Panc1 (cell line): ENCODE results near the gene SBNO2.

Experiments
- CTCF ChIP-seq: fragments of 450-650 bp; IDR thresholded peaks from 2 replicates; pipeline ENCODE4 v1.5.1; 2017; ENCODE audit warnings: mild to moderate bottlenecking
- POLR2AphosphoS5 ChIP-seq: IDR thresholded peaks from 2 replicates; pipeline ENCODE4 v1.6.1; 2012; ENCODE audit warnings: mild to moderate bottlenecking, low read depth, low read length, moderate library complexity
- REST ChIP-seq, 2 experiments: IDR thresholded peaks; 2 replicates each; pipeline ENCODE4 v1.6.1; 2011 to 2012; ENCODE audit warnings: low read depth in 2 of 2, control low read depth in 1 of 2, low read length in 1 of 2, mild to moderate bottlenecking in 1 of 2, moderate library complexity in 1 of 2; ENCODE audit not compliant: insufficient read depth in 1 of 2
- SIN3A ChIP-seq: IDR thresholded peaks from 2 replicates; pipeline ENCODE4 v1.6.1; 2012; ENCODE audit warnings: low read depth, mild to moderate bottlenecking, low read length, moderate library complexity, borderline replicate concordance; ENCODE audit not compliant: insufficient read depth
- TCF7L2 ChIP-seq: IDR thresholded peaks from 2 replicates; pipeline ENCODE4 v1.6.1; 2011; ENCODE audit warnings: mild to moderate bottlenecking, low read depth, low read length, inconsistent platforms

GRCh38 chr19:1221904-1222255 is 47.8 kb upstream of the SBNO2 start:
- TF ChIP-seq CTCF (no peak), POLR2AphosphoS5 (no peak), TCF7L2 (no peak), REST (IDR thresholded peaks at IDR 0.05; ENCODE audit: insufficient read depth in 1 of 2, low read depth in 2 of 2, low read length in 1 of 2) (no peak), SIN3A (no peak)
